MM.1S (cell line): ENCODE results near the gene CCDC88B.

Experiments used
- EZH2 ChIP-seq: fragments of 300-600 bp; sonication (generic); optimal IDR thresholded peaks from 2 replicates; pipeline ENCODE3; 2017; ENCODE audit warnings: low read depth, mild to moderate bottlenecking, antibody characterized with exemption, low read length, mixed read lengths
- EZH2phosphoT487 ChIP-seq: fragments of 300-600 bp; sonication (generic); IDR thresholded peaks from 2 replicates; pipeline ENCODE4 v1.6.1; 2018; ENCODE audit warnings: antibody characterized with exemption, low read length
- TF ChIP-seq, protein P1 (sequence below): fragments of 300-600 bp; sonication (generic); IDR thresholded peaks from 2 replicates; pipeline ENCODE4 v1.5.1; 2016; ENCODE audit warnings: antibody characterized with exemption, low read length, mixed read lengths

DNA sequence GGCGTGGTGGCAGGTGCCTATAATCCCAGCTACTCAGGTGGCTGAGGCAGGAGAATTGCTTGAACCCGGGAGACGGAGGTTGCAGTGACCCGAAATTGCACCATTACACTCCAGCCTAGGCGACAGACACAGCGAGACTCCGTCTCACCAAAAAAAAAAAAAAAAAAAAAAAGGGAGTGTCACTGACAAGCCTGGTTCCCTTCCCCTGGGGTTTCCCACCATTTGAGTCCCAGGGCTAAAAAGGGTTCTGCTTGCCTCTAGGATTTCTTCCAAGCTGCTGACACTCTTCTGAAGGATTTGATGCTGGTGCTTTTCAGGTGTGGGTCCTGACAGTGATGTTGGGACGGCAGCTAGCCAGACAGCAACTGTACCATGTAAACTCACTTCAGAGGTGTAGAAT lies 1.3 kb upstream of the CCDC88B start:
- no peak for TF ChIP-seq EZH2
- TF ChIP-seq, protein P1, sequence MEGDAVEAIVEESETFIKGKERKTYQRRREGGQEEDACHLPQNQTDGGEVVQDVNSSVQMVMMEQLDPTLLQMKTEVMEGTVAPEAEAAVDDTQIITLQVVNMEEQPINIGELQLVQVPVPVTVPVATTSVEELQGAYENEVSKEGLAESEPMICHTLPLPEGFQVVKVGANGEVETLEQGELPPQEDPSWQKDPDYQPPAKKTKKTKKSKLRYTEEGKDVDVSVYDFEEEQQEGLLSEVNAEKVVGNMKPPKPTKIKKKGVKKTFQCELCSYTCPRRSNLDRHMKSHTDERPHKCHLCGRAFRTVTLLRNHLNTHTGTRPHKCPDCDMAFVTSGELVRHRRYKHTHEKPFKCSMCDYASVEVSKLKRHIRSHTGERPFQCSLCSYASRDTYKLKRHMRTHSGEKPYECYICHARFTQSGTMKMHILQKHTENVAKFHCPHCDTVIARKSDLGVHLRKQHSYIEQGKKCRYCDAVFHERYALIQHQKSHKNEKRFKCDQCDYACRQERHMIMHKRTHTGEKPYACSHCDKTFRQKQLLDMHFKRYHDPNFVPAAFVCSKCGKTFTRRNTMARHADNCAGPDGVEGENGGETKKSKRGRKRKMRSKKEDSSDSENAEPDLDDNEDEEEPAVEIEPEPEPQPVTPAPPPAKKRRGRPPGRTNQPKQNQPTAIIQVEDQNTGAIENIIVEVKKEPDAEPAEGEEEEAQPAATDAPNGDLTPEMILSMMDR = no peak
- no peak for TF ChIP-seq EZH2phosphoT487
